HG02938 (cell line): ENCODE results near the gene DNAH11.
"Not testable (repeated sequence)": the region's sequence is repeated elsewhere in the genome, so short reads cannot be mapped to it uniquely, and the experiment has no call there.

Experiments
- ATAC-seq: cut with Tn5 transposase; IDR thresholded peaks from one replicate; pipeline ENCODE4 v1.9.1; 2021; ENCODE audit warnings: mild to moderate bottlenecking, moderate library complexity; ENCODE audit not compliant: unreplicated experiment

DNAH11 gene

DNA sequence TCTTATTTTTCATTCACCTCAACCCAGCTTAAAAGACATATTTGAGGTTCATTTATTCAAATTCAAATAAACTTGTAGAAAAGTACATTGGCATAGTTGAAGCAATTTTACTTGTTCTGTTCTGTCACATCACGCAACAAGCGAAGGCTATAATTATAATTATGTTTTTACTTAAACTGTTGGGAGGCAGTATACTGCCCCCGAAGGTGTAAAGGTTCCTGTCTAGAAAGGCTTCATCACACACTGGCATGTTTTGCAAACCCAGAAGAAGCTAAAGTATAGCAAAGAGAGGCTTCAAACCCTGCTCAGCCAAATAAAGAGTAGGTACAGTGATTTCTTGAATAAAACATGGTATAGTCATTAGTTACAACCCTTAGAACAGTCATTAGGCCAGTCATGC, 340.2 kb downstream of the DNAH11 start:
- no peak for ATAC-seq

DNA sequence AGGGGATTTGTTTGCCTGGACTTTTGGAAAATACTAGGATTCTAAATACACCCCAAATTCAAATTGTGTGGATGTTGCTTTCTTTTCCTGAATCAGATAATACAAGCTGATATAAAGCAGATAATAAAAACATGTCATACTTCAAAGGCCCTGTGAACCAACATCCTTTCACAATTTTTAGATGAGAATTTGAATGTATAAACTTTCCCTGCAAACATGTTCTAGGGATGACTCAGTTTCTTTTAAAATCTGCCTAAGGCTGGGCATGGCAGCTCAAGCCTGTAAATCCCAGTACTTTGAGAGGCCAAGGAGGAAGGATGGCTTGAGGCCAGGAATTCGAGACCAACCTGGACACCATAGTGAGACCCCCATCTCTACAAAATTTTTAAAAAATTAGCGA, 340.7 kb downstream of the DNAH11 start:
- ATAC-seq: not testable (repeated sequence)

DNA sequence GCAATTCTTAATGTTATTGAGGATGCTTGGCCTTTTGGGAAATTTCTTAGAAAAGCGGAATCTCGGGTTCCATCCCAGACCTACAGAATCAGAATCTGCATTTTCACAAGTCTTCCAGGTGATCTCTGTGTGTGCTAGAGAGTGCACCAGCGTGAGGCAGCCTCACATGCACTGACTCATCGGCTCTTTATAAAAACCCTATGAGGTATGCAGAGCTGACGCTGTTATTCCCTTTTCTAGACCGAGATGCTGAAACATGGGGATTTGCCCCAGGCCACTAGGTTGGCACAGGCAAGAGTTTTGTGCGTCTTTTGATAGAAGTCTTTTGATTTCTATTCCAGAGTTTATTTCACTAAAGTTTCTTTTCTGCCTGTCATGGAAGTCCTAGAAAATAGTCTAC, 341.7 kb downstream of the DNAH11 start:
- no peak for ATAC-seq

DNA sequence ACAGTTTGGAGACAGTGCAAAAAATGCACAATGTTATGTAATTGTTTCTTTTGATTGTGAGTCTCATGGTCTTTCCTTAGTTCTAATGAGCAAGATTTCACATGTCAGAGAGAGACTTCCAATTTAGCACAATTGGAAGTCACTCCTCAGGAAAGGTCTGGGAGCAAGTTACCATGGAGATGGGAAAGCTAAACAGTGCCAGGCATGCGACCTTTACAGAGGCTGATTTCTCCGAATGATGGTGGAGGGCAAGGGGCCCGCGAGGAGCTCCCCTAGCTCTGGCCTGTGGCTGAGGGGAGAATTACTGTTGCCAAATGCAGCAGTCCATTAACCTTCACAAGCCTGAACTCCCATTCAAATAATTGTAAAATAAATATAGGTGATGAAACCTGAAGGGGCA, 343.6 kb downstream of the DNAH11 start:
- ATAC-seq: no peak

DNA sequence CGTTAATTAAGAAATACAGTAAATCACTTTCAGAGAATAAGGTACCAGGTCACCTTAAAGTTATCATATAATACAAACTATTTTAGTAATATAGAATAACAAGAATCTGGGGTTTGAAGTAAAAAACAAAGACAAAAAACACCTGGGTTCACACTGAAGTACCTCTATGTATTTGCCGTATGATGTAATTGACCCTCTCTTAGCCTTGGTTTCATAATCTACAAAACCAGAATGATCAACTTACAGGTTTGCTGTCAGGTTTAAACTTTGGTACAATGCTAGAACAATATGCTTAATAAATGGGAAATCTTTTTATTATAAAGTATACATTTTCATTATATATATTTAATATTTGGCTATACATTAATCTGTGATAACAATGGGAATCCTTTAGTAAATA, 344.5 kb downstream of the DNAH11 start:
- no peak for ATAC-seq

DNA sequence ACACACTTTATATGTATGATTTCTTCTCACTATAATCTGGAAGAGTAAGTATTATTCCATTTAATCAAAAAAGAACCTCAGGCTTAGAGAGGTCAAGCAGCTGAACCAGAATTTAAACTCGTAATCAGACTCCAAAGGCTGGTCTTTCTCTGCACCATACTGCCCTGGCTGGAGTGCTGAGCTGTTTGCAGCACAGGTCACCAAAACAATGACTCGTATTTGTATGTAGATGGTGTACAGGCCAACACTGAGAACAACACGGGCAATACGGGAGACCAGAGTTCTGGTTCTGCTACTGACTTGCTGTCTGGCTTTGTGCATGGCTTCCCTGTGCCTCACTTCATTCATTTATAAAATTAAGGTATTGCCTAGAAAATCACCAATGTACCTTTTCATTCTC, 344.9 kb downstream of the DNAH11 start:
- ATAC-seq: no peak

DNA sequence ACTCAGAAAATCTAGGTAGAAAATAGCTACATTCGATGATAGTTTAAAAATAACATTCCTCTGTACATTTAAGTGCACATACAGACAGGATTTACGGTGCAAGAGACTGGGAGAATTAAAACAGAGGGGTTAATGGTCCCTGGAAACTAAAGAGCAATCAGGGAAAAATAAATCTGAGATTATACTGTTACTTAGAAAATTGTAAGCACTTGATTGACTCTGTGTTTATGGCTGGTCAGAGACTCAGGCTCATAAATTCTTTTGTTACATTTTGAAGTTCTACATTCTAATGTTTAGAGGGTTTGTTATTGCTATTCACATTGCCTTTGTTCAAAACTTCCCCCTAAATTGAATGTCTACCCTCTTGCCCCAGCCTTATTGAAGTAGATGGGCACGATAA, 348.5 kb downstream of the DNAH11 start:
- ATAC-seq: no peak

DNA sequence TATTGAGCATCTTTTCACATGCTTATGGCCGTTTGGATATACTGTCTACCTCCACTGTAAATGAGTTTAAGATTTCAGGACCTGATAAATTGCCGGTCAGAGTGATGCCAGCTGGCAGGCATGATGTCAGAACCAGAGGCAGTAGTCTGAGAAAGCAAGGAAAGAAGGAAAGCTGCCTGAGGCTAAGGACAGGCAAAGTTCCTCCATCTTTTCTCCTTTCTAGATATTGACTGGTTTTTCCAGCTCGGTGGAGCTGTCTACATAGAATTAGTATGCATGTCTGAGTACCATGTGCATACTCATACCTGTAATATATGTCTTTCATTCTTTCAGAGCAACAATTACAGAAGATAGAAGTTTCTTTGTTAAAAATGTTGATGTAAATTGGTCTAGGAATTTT, 350.6 kb downstream of the DNAH11 start:
- no peak for ATAC-seq

DNA sequence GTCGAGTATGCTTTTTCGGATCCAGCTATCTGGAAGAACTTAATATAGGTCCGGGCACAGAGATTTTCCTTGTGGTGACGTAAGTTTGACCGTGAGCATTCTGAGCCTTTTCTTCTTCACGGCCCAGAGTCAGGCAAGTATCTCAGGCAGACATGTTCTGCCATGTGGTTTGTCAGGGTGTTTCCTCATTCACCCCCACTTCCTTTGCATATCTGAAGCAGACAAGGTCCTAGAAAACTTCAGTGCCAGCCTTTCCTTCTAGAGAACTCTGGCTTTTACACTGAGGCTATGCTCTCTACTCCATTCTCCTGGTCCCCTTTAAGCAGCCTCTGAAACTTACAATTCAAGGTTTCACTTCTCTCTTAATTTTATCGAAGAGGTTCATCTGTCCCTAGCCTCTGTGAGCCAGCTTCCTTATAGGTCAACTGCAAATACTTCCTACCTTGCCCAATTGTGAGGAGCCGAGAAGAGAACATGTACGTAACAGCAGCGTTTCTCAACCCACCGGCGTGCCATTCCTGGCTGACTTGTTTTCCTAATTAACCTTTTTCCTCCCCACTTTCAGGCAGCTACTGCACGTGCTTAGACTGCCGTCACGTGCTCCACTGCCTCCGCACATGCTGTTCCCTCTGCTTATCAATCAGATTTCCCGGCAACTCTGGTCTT, 355.6 kb downstream of the DNAH11 start:
- peak; percentile 86 for ATAC-seq

DNA sequence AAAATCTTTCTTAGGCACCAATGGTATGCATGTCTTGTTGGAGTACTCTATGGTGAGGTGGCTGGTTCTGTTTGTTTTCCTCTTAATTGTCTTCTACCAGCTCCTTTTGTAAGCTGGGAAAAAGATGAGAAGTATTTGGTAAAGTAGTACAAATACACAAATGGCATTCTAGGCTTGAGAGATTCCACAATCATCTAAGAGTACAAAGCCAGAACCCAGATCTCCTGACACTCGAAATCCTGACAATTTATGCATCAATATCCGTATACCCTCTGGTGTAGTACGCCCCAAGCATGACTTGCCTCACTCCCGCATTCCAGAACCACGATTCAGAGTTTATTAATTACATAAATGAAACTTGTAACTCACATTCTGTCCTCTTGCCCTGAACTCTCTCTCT, 359.4 kb downstream of the DNAH11 start:
- no peak for ATAC-seq

DNA sequence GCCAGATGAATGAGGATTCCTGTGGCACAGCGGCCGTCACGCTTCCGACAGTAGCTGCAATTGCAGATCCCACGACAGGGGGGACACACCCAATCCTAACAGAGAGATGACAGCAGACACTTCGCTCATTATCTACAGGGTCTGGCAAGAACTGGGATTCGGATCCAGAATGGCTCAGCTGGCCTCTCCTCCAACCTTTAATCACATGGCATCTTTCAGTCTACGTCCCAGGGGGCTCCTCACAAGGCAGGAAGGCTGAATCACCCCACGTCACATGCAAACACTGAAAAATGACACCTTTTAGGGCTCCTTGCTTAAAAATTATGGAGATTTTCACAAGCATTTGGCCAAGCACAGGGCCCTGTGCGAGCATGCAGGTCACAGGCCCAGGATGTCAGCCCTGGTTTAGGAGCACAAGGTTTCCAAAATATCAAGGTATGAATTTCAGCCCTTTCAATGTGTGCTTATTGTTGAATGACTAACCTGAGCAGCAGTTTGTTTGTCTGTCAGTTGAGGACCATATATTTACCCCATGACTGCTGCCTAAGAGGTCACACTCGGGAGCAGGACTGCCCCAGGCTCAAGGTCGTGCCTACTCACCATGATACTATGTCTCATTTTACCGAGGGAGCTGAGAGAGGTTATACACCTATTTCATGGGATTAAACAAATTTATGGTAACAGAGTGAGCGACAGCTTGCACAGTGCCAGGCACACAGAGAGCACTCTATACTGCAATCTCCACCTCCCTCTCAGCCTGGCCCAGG, 360.4 kb downstream of the DNAH11 start:
- ATAC-seq: no peak

DNA sequence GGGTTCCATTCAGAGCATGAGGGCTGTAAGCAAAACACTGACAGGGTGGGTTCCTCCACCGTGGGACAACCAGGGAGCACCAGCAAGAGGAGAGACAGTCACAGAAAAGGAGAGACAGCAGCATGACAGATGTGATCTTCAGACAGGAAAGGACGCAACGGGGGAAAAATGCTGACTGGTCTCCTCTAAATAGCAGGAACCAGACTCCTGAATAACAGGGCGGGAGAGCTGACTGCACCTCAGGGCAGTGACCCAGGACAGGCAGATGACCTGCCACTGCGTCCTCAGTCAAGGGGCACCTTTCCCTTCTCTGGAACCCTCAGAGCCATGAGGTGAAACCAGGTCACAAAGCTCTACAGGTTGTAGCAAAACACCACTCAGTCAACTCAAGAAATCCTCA, 365.9 kb downstream of the DNAH11 start:
- no peak for ATAC-seq

DNA sequence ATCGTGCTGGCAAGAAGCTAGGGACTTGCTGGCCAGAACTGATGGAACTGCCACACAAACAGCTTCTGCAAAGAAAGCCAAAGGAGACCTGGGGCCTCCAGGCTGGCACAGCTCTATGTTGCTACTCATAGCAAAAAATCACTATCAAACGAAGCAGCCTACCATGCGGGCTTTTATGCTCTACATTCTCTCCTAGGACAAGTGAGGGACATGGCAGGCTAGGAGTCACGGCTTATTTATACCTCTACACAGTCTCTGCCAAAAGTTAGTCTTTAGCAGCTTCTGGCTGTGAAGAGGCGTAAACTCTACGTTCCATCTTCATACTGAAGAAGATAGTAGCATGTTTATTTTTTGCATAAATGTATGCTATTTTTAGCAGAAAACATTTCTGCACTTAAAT, 367.4 kb downstream of the DNAH11 start:
- ATAC-seq: no peak

DNA sequence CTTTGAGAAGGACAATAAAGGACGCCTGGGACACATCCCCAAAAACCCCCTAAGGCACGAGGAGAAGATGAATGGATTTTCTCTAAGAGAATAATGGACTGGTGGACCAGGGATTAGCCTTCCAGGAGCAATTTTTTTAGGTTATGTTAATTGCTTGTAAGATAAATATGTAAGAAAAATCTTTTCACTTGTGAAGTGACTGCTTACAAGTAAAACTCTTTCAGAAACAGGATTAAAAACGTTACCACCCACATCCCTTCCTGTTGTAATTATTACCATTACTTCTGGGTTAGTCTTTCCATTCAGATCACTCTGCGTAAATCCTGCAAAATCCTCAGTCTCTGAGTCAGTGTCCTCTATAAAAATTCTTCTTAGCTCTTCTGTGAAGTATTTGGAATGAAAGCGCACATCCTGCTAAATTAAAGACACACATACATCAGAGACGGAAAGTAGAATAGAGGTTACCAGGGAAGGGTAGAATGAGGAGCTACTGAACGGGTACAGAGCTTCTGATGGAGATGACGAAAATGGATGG, 368.6 kb downstream of the DNAH11 start:
- ATAC-seq: no peak

DNA sequence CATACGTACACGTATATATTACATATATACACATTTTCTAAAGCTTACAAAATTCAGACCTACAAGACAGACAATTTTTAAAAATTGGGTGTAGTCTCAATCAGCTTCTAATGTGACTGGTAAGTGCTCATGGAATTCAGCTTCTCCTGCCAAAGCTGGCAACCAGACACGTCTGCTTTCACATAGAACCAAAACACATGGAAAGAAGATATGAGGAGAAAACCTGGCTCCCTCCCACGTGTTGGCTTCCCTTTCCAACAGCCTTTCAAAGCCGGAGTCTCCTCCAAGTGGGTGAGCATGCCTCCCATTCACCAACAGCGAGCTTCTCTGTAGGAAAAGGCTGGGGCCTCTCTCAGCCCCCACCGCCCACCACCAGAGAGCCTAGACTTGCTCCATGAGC, 369.5 kb downstream of the DNAH11 start:
- ATAC-seq: no peak

DNA sequence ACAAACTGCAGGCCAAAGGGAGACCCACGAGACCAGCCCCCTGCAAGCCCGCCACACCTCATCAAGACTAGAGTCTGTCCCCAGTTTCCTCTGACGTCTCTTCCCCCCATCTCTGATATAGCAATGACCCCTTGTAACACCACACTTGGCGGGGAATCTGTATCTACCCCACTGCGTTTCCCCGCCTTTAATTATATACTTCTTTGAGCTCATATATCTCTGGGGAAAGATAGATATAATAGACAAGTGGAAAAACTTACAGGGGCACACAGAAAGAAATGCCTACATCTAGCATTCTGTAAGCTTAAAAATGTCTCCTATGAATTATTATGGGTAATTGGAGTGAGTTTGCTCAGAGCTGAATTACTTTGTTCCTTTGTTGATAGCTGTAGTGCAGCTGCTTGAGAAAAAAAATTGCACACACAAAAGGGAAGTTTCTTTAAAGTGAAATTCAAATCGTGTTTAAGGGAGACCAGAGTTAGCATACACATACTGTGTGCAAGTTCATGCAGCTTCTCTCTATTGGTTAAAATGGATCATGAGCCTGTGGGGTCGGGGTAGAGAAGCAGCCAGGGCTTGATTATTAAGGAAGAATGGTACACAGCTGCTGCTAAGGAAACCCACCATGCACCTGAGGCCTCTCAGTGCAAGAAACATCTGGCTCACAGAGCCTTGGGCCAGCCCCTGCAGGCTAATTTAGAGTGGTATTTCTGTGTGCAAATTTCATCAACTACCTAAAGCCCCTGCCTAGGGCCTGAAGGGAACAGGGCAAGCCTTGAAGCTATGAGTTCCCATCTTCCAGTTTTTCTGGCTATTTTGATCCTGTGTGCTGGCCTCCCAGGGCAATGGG, 370.3 kb downstream of the DNAH11 start:
- ATAC-seq: no peak

DNA sequence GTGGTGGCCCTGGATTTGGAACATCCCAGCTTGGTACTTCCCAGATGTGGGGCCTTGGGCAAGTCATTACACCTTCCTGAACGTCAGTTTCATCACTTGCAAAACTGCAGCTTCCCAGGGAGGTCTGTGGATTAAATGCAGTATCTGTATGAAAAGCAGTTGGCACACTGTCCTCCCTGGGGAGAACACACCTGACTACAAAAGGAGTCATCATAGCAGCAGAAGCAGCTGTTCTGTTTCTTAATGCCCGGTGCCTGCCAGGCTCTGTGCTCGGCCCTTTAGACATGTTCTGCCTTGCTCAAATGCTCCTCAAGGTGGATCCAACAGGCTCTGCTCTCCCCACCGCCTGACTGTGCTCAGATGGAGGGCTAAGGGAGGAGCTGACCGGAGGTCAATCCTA, 371.8 kb downstream of the DNAH11 start:
- no peak for ATAC-seq

DNA sequence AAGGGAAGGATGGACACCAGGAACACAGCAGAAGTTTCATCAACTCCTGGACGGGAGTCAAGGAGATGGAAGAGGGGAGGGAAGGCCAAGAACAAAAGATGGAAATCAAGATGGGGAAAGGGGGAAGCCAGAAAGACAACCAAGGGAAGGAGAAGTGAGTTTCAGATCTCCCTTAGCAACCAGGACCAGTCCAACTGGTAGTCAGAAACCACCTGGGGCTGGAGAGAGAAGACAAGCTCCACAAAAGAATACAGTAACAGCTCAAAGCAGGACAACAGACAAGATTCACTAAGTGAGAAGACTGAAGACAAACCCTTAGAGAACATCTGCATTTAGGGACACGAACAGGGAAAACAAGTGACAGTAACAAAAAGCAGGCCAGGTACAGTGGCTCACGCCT, 372.3 kb downstream of the DNAH11 start:
- ATAC-seq: no peak

DNA sequence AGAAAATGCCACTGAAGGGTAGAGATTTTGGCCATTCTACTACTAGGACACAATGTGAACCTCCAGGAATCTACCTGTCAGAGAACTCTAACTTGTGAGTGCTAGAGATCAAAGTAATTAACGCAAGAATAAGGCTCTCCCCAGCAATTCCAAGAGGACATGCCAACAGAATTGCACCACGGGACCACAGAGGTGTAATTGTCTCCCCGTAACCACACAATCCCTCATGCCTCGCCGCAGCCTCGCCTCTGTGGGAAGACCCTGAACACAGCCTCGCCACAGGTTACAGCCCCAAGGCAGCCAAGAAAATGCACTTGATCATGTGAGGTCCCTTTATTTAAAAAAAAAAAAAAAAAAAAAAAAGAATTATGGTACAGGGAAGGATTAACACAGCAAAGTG, 373.3 kb downstream of the DNAH11 start:
- no peak for ATAC-seq

DNA sequence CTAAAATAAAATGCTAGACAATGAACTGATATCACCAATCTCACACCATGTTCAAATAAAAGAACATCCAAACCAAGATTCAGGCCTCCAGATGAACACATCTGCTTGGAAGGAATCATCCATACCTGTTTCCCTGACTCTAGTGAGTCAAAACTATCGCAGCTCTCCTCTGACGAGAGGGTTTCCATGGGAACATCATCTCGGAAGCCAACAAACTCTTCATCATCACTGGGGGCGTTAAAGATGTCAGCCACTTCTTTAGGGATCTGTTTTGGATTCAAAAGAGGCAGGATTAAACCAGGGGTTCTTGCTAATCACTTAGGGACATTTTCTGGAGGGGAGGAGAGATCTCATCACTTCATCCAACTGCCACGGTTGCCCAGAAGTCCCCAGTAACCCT, 373.8 kb downstream of the DNAH11 start:
- no peak for ATAC-seq

DNA sequence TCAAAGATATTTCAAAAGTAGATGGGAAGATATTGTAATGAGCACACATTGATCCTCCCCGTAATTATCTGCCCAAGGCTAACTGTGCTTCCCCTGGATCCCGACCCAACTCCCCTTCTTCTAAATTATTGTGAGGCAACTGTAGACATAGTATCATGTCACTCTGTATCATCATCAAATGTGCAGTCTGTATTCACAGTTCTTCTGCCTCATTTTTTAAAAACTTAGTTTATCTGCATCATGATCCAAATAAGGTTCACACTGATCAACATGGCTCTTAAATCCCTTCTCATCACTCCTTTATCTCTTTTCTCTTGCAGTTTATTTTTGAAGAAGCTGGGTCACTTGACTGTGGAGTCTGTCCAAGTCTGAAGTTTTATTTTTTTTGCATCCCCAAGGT, 375.4 kb downstream of the DNAH11 start:
- ATAC-seq: no peak

DNA sequence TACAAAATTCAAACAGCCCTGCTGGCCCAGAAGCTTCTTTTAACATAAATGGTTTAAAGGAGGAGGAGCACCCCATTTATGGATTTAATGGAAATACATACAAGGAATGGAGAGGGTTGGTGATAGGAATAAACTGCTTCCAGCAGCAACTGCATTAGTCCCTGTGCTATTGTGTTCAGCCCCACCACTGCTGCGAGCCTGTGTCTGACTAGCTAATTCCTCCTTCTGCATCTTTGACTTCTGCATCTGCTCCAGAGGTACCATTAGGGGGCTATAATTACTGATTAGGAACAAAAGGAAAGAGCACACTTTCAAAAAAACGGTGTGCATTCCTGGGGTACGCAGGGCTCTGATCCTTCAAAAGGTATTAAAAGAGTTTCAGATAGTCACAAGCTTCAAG, 378.1 kb downstream of the DNAH11 start:
- no peak for ATAC-seq
